ENCODE data around the gene GPR146. TPM values are rescaled to one million over a fixed set of nuclear protein-coding genes. Genes with fewer than 3 reads are reported as not detected.
"Not testable (repeated sequence)": the region's sequence is repeated elsewhere in the genome, so short reads cannot be mapped to it uniquely, and the experiment has no call there.

GPR146 gene
- total and polyA plus RNA-seq, 2 experiments from 2014 or later: 2.6 to 5.2 TPM

- Histone ChIP-seq H4K20me1 (ENCODE audit: insufficient read depth, poor library complexity, severe bottlenecking) (no peaks in the 10 kb centered on the region), H3K36me3 (replicated peaks; ENCODE audit: insufficient read depth, low read depth) (no peaks in the 10 kb centered on the region), H3K4me1 (ENCODE audit: insufficient read depth) (no peaks in the 10 kb centered on the region), H2AFZ (no peak overlapping the region), H3K4me2 (no peak overlapping the region), H3K9me3 (ENCODE audit: low read depth) (no peaks in the 10 kb centered on the region), H3K27me3 (no peaks in the 10 kb centered on the region), H3K9me2 (replicated peaks; ENCODE audit: insufficient read depth) (no peaks in the 10 kb centered on the region), H3K79me2 (no peaks in the 10 kb centered on the region), H3K27ac (no peak overlapping the region), H3K4me3 (no peak overlapping the region)
- no peak for DNase-seq (ENCODE audit: low spot score)
- TF ChIP-seq CTCF (IDR thresholded peaks at IDR 0.05; ENCODE audit: poor library complexity) (no peak), EZH2 (IDR thresholded peaks at IDR 0.05; ENCODE audit: borderline replicate concordance) (no peak), EZH2phosphoT487 (IDR thresholded peaks at IDR 0.05; ENCODE audit: low read depth, severe bottlenecking, unreplicated experiment) (no peak)
- WGBS (ENCODE audit: low lambda C conversion rate, missing lambda C conversion rate): 93% methylated on average over 26 of the region's 52 CpGs
These were observed 44.1 kb upstream of the GPR146 start for GRCh38 chr7:999941-1000935.

GRCh38 chr7:1001069-1001770 is 43.1 kb upstream of the GPR146 start:
- H3K79me2 ChIP-seq; H3K27me3 ChIP-seq; H3K9me3 ChIP-seq (ENCODE audit: low read depth); H3K36me3 ChIP-seq (replicated peaks; ENCODE audit: insufficient read depth, low read depth); H3K27ac ChIP-seq; H3K4me2 ChIP-seq; H4K20me1 ChIP-seq (ENCODE audit: insufficient read depth, poor library complexity, severe bottlenecking); H3K9me2 ChIP-seq (replicated peaks; ENCODE audit: insufficient read depth); H3K4me3 ChIP-seq; DNase-seq (ENCODE audit: low spot score); H2AFZ ChIP-seq; H3K4me1 ChIP-seq (ENCODE audit: insufficient read depth): not testable (repeated sequence)
- 81% methylated on average over 7 of the region's 14 CpGs for WGBS (ENCODE audit: low lambda C conversion rate, missing lambda C conversion rate)

- not testable (repeated sequence) for H3K9me3 ChIP-seq (ENCODE audit: low read depth); H3K4me1 ChIP-seq (ENCODE audit: insufficient read depth); H3K4me3 ChIP-seq; H3K79me2 ChIP-seq; H3K27me3 ChIP-seq; H4K20me1 ChIP-seq (ENCODE audit: insufficient read depth, poor library complexity, severe bottlenecking); H2AFZ ChIP-seq; H3K9me2 ChIP-seq (replicated peaks; ENCODE audit: insufficient read depth); H3K4me2 ChIP-seq; H3K36me3 ChIP-seq (replicated peaks; ENCODE audit: insufficient read depth, low read depth); DNase-seq (ENCODE audit: low spot score); H3K27ac ChIP-seq
- no CpG with 5 or more reads among the region's 4 CpGs for WGBS (ENCODE audit: low lambda C conversion rate, missing lambda C conversion rate)
These were observed 42.3 kb upstream of the GPR146 start for GRCh38 chr7:1002026-1002425.

GRCh38 chr7:1002445-1002844 is 41.9 kb upstream of the GPR146 start:
- no CpG with 5 or more reads among the region's 7 CpGs for WGBS (ENCODE audit: low lambda C conversion rate, missing lambda C conversion rate)
- H3K9me3 ChIP-seq (ENCODE audit: low read depth); DNase-seq (ENCODE audit: low spot score); H3K4me1 ChIP-seq (ENCODE audit: insufficient read depth); H3K9me2 ChIP-seq (replicated peaks; ENCODE audit: insufficient read depth); H2AFZ ChIP-seq; H3K79me2 ChIP-seq; H3K4me2 ChIP-seq; H3K36me3 ChIP-seq (replicated peaks; ENCODE audit: insufficient read depth, low read depth); H3K27ac ChIP-seq; H3K27me3 ChIP-seq; H4K20me1 ChIP-seq (ENCODE audit: insufficient read depth, poor library complexity, severe bottlenecking); H3K4me3 ChIP-seq: not testable (repeated sequence)
